HepG2 (cell line): ENCODE data around the gene PPP1R13L. TPM values are rescaled to one million over a fixed set of nuclear protein-coding genes. Genes with fewer than 3 reads are reported as not detected.

Experiments used
- CCAR2 ChIP-seq: fragments of 200-400 bp; formaldehyde crosslinking; optimal IDR thresholded peaks from 2 replicates; pipeline ENCODE3; 2018; ENCODE audit warnings: low read depth, mild to moderate bottlenecking, low read length, moderate library complexity
- GABPA ChIP-seq, 2 experiments: IDR thresholded peaks; 2 replicates each; pipeline ENCODE4 v1.6.1; 2011 to 2016; ENCODE audit warnings: low read depth in 2 of 2, low read length in 1 of 2, missing biosample characterization in 1 of 2, missing genetic modification characterization in 1 of 2
- GATAD1 ChIP-seq: IDR thresholded peaks from 2 replicates; pipeline ENCODE4 v1.6.1; 2016; ENCODE audit warnings: missing genetic modification reagents, missing compliant biosample characterization
- IKZF4 ChIP-seq: sonication (generic); formaldehyde crosslinking; IDR thresholded peaks from 2 replicates; pipeline ENCODE4 v1.5.1; 2020; ENCODE audit warnings: borderline replicate concordance, mild to moderate bottlenecking, low read depth, missing genetic modification reagents; ENCODE audit errors: not compliant biosample characterization
- KAT7 ChIP-seq: IDR thresholded peaks from 2 replicates; pipeline ENCODE4 v1.6.1; 2018; ENCODE audit warnings: borderline replicate concordance, missing compliant biosample characterization
- KDM6A ChIP-seq: IDR thresholded peaks from 2 replicates; pipeline ENCODE4 v1.6.1; 2016; ENCODE audit warnings: low read depth
- MAZ ChIP-seq, 2 experiments: sonication (generic) in 1 of 2; formaldehyde crosslinking in 1 of 2; IDR thresholded peaks; 2 replicates each; pipeline versions ENCODE4 v1.5.0 to v1.6.1; 2012 to 2020; ENCODE audit warnings: low read depth in 2 of 2, mild to moderate bottlenecking in 2 of 2, borderline replicate concordance in 1 of 2, improper control_type of control experiment in 1 of 2, low read length in 1 of 2, missing genetic modification reagents in 1 of 2, moderate library complexity in 1 of 2
- MBNL3 ChIP-seq: fragments of 250-450 bp; sonication (Bioruptor Pico); conservative IDR thresholded peaks from 2 replicates; pipeline ENCODE4 v1.8.0; 2022; ENCODE audit warnings: mild to moderate bottlenecking, inconsistent platforms
- MXI1 ChIP-seq: IDR thresholded peaks from 3 replicates; pipeline ENCODE4 v1.6.1; 2012; ENCODE audit warnings: low read depth, low read length, inconsistent platforms, borderline replicate concordance
- PCBP1 ChIP-seq: fragments of 200-400 bp; formaldehyde crosslinking; IDR thresholded peaks from 2 replicates; pipeline ENCODE4 v1.6.1; 2017; ENCODE audit warnings: mild to moderate bottlenecking, low read depth, low read length, borderline replicate concordance
- PHF21A ChIP-seq: sonication (generic); formaldehyde crosslinking; IDR thresholded peaks from 2 replicates; pipeline ENCODE4 v1.5.0; 2020; ENCODE audit warnings: mild to moderate bottlenecking, missing genetic modification reagents
- PITX1 ChIP-seq: sonication (generic); formaldehyde crosslinking; IDR thresholded peaks from 2 replicates; pipeline ENCODE4 v1.5.1; 2020; ENCODE audit warnings: mild to moderate bottlenecking, missing genetic modification reagents
- RCOR2 ChIP-seq: IDR thresholded peaks from 2 replicates; pipeline ENCODE4 v1.6.1; 2016; ENCODE audit warnings: missing biosample characterization, missing genetic modification reagents
- SALL1 ChIP-seq: sonication (generic); formaldehyde crosslinking; IDR thresholded peaks from 2 replicates; pipeline ENCODE4 v1.8.0; 2022; ENCODE audit warnings: mild to moderate bottlenecking, missing genetic modification reagents
- SP2 ChIP-seq: sonication (generic); formaldehyde crosslinking; IDR thresholded peaks from 2 replicates; pipeline ENCODE4 v1.5.1; 2020; ENCODE audit warnings: mild to moderate bottlenecking, missing genetic modification reagents
- TOE1 ChIP-seq: sonication (generic); formaldehyde crosslinking; IDR thresholded peaks from 2 replicates; pipeline ENCODE4 v1.4.0; 2020; ENCODE audit warnings: mild to moderate bottlenecking, missing genetic modification reagents
- ZKSCAN1 ChIP-seq: fragments of 150-350 bp; IDR thresholded peaks from 2 replicates; pipeline ENCODE4 v1.6.1; 2014; ENCODE audit warnings: low read length
- ZMYM2 ChIP-seq: sonication (generic); formaldehyde crosslinking; IDR thresholded peaks from 2 replicates; pipeline ENCODE4 v1.8.0; 2022; ENCODE audit warnings: mild to moderate bottlenecking, missing genetic modification reagents
- ZNF337 ChIP-seq: sonication (generic); formaldehyde crosslinking; IDR thresholded peaks from 2 replicates; pipeline ENCODE4 v1.5.1; 2020; ENCODE audit warnings: missing genetic modification reagents, low read depth, mild to moderate bottlenecking, borderline replicate concordance
- polyA plus RNA-seq, 8 experiments: library from polyadenylated mRNA; depleted of rRNA in 3 of 8; stranded (reverse) in 7 of 8; unstranded in 1 of 8; fragments of >200 nt; fragmentation: Illumina TruSeq in 4 of 8; extraction: Trizol in 4 of 8; gene quantifications; 2 replicates each; pipeline versions ENCODE4 v1.2.1 to v1.2.3, GENCODE V29; 2011 to 2016; ENCODE audit warnings: low read depth in 4 of 8, missing spikeins in 1 of 8, mixed read lengths in 1 of 8; ENCODE audit not compliant: insufficient read depth in 1 of 8
- total RNA-seq, 5 experiments: library from RNA; depleted of rRNA; stranded (reverse); fragments of >200 nt; fragmentation: Illumina TruSeq; extraction: Trizol; gene quantifications; 2 replicates each; pipeline ENCODE4 v1.2.3, GENCODE V29; 2016; ENCODE audit warnings: low read depth in 1 of 5
- TF ChIP-seq, protein P1 (sequence below): sonication (generic); formaldehyde crosslinking; IDR thresholded peaks from 2 replicates; pipeline ENCODE4 v1.4.0; 2020; ENCODE audit warnings: missing genetic modification reagents, mild to moderate bottlenecking, borderline replicate concordance
- TF ChIP-seq, protein P2 (sequence below): IDR thresholded peaks from 2 replicates; pipeline ENCODE4 v1.6.1; 2016; ENCODE audit warnings: missing compliant biosample characterization, missing genetic modification reagents, borderline replicate concordance

The PPP1R13L gene
- total and polyA plus RNA-seq, 2 of the 13 experiments (the other 11 are each of a cell fraction or from before 2014, with no cell fraction given) = 1.3 to 6.6 TPM

DNA sequence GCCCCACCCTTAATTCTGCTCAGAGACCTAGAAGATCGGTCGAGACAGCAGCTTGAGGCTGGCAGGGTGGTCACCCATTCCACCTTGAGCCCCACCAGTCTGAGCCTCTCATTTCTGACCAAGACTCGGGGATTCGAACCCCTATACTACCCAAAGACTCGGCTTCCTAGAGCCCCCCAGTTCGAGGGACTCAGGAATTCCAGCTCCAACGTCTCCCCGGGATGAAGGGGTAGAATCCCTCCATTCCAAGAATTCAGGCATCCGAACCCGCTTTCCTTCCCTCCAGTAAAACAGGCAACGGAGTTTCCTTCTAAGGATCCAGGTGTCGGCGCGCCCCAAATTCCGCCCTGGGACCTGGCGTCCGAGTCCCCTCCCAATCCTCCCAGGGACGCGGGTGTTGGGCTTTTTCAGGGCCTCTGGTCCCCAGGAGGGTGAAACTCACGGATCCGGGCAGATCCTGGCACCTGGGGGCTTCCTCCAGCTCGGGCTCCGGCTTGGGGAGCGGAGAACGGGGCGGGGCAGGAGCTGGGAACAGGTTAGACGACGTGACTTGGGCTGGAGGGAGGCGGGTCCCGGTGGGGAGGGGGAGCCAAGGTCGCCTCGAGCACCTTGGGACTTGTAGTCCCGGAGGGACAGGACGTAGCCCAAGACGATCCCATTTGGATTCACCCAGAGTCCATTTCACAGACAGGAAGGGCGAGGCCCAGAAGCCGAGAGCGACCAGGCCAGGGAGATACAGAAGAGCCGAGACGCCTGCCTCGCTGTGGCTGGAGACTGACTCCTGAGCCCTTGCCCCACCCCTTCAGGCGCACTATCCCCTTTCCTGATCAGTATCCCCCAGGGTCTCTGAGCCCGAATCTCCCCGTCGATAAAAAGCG, at the start of gene PPP1R13L (continued):
- TF ChIP-seq CCAR2 = no peak
- TF ChIP-seq ZMYM2 (CRISPR knock-in tag) = peak; percentile 94
- TF ChIP-seq, protein P1, sequence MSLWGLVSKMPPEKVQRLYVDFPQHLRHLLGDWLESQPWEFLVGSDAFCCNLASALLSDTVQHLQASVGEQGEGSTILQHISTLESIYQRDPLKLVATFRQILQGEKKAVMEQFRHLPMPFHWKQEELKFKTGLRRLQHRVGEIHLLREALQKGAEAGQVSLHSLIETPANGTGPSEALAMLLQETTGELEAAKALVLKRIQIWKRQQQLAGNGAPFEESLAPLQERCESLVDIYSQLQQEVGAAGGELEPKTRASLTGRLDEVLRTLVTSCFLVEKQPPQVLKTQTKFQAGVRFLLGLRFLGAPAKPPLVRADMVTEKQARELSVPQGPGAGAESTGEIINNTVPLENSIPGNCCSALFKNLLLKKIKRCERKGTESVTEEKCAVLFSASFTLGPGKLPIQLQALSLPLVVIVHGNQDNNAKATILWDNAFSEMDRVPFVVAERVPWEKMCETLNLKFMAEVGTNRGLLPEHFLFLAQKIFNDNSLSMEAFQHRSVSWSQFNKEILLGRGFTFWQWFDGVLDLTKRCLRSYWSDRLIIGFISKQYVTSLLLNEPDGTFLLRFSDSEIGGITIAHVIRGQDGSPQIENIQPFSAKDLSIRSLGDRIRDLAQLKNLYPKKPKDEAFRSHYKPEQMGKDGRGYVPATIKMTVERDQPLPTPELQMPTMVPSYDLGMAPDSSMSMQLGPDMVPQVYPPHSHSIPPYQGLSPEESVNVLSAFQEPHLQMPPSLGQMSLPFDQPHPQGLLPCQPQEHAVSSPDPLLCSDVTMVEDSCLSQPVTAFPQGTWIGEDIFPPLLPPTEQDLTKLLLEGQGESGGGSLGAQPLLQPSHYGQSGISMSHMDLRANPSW (CRISPR knock-in tag) = peak; percentile 19; the same call in 1 of the 2 replicates
- no peak for TF ChIP-seq MBNL3
- TF ChIP-seq KAT7 (CRISPR knock-in tag) = no peak
- no peak for TF ChIP-seq ZKSCAN1
- peak; percentile 48; the same call in 1 of the 2 replicates for TF ChIP-seq MAZ (IDR thresholded peaks at IDR 0.05; ENCODE audit: borderline replicate concordance, low read depth, low read length)
- TF ChIP-seq MAZ (CRISPR knock-in tag; IDR thresholded peaks at IDR 0.05; ENCODE audit: low read depth) = no peak
- TF ChIP-seq GABPA (IDR thresholded peaks at IDR 0.05; ENCODE audit: low read depth, low read length) = no peak
- peak; percentile 63 for TF ChIP-seq GABPA (CRISPR knock-in tag; IDR thresholded peaks at IDR 0.05; ENCODE audit: low read depth)
- peak; percentile 91 for TF ChIP-seq RCOR2 (CRISPR knock-in tag)
- TF ChIP-seq, protein P2, sequence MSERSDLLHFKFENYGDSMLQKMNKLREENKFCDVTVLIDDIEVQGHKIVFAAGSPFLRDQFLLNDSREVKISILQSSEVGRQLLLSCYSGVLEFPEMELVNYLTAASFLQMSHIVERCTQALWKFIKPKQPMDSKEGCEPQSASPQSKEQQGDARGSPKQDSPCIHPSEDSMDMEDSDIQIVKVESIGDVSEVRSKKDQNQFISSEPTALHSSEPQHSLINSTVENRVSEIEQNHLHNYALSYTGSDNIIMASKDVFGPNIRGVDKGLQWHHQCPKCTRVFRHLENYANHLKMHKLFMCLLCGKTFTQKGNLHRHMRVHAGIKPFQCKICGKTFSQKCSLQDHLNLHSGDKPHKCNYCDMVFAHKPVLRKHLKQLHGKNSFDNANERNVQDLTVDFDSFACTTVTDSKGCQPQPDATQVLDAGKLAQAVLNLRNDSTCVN (CRISPR knock-in tag) = peak; percentile 45; the same call in 1 of the 2 replicates
- TF ChIP-seq PHF21A (CRISPR knock-in tag) = peak; percentile 36; the same call in 1 of the 2 replicates
- peak; percentile 43; the same call in 1 of the 3 replicates for TF ChIP-seq MXI1
- TF ChIP-seq PITX1 (CRISPR knock-in tag) = peak; percentile 51; the same call in 1 of the 2 replicates
- TF ChIP-seq ZNF337 (CRISPR knock-in tag) = no peak
- 0 out of 2 replicates have a peak, but pooled peaks have one; percentile 41 for TF ChIP-seq PCBP1
- TF ChIP-seq GATAD1 = no peak
- TF ChIP-seq TOE1 (CRISPR knock-in tag) = no peak
- peak; percentile 11; the same call in 1 of the 2 replicates for TF ChIP-seq SALL1 (CRISPR knock-in tag)
- TF ChIP-seq KDM6A (CRISPR knock-in tag) = no peak
- TF ChIP-seq SP2 (CRISPR knock-in tag) = peak; percentile 36; the same call in 1 of the 2 replicates
- TF ChIP-seq IKZF4 (CRISPR knock-in tag) = peak; percentile 33
